Measurements from ENCODE around the gene ARHGAP42.

The ARHGAP42 gene

DNA sequence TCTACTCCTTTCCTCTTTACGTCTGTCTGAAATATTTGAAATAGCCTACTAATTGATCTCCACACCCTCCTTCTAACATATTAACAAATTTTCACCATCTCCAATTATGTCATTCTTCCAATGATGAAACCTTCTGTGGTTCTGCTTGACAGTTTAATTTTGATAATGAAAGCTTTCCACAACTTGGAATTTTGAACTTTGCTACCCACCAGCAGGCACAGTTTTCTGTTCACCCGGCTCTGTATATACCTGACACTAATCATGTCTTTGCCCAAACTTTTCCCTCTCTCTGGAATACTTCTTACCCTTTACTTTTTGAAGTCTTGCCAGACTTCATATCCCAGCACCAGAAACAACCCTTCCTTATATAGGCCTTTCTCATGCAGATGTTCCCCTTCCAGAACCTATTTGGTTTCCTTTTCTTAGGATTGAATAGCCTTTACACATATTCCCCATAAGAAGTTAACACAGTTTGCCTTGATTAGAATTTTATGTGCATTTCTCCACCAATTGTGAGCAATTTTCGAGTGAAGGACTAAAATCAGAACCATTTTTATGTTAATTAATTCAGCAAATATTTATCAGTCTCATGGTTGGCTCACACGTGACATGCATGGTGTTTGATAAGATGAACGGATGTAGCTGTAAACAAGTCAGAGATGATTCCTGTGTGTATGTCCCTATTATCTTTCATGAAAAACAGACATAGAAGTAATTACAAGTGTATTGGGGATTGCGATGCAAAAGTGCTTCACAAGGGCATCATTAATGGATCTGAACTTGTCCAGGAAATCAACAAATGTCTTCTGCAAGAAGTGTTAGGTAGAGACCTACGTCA is 173.4 kb downstream of the ARHGAP42 start:
- H3K9ac ChIP-seq (ENCODE audit: low read depth, low read length), result no peak overlapping the region
- TF ChIP-seq, protein P1, sequence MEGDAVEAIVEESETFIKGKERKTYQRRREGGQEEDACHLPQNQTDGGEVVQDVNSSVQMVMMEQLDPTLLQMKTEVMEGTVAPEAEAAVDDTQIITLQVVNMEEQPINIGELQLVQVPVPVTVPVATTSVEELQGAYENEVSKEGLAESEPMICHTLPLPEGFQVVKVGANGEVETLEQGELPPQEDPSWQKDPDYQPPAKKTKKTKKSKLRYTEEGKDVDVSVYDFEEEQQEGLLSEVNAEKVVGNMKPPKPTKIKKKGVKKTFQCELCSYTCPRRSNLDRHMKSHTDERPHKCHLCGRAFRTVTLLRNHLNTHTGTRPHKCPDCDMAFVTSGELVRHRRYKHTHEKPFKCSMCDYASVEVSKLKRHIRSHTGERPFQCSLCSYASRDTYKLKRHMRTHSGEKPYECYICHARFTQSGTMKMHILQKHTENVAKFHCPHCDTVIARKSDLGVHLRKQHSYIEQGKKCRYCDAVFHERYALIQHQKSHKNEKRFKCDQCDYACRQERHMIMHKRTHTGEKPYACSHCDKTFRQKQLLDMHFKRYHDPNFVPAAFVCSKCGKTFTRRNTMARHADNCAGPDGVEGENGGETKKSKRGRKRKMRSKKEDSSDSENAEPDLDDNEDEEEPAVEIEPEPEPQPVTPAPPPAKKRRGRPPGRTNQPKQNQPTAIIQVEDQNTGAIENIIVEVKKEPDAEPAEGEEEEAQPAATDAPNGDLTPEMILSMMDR (IDR thresholded peaks at IDR 0.05; ENCODE audit: borderline replicate concordance, extremely low read depth, low read length, poor library complexity, severe bottlenecking), result no peak
- no peak for TF ChIP-seq EZH2 (IDR thresholded peaks at IDR 0.05; ENCODE audit: borderline replicate concordance, low read depth, low read length, severe bottlenecking)
- DNase-seq (no peak), ATAC-seq (ENCODE audit: insufficient read depth, low read depth) (no peak)
- no peaks in the 10 kb centered on the region for H3K9me3 ChIP-seq (ENCODE audit: insufficient read depth, low read length, severe bottlenecking)
- no peak overlapping the region for H2AFZ ChIP-seq (ENCODE audit: low read depth, low read length)
- peaks cover 7% of the 10 kb centered on the region; the same call in 1 of the 2 replicates for H3K4me1 ChIP-seq (ENCODE audit: insufficient read depth, low read length)
- no peak overlapping the region for H3K4me3 ChIP-seq (ENCODE audit: low read depth in 1 of 2, low read length in 2 of 2)
- no peak overlapping the region for H3K4me2 ChIP-seq (ENCODE audit: insufficient read depth, low read length)
- no peaks in the 10 kb centered on the region for H3K36me3 ChIP-seq (ENCODE audit: insufficient read depth, low read length)
- no peaks in the 10 kb centered on the region for H3K27me3 ChIP-seq (ENCODE audit: insufficient read depth, low read length, poor library complexity)
- no peaks in the 10 kb centered on the region for H3K79me2 ChIP-seq (ENCODE audit: insufficient read depth, low read length)
- H3K27ac ChIP-seq (ENCODE audit: low read length), result no peak overlapping the region
- H4K20me1 ChIP-seq (ENCODE audit: insufficient read depth, low read length), result no peaks in the 10 kb centered on the region

GRCh38 chr11:100861212-100861611 is 174.1 kb downstream of the ARHGAP42 start:
- Histone ChIP-seq H3K4me2 (ENCODE audit: insufficient read depth, low read length) (no peak overlapping the region), H3K4me3 (ENCODE audit: low read depth in 1 of 2, low read length in 2 of 2) (no peak overlapping the region), H3K27me3 (ENCODE audit: insufficient read depth, low read length, poor library complexity) (no peaks in the 10 kb centered on the region), H3K27ac (ENCODE audit: low read length) (no peak overlapping the region), H3K36me3 (ENCODE audit: insufficient read depth, low read length) (no peaks in the 10 kb centered on the region), H3K79me2 (ENCODE audit: insufficient read depth, low read length) (no peaks in the 10 kb centered on the region), H3K4me1 (ENCODE audit: insufficient read depth, low read length) (peaks cover 7% of the 10 kb centered on the region; the same call in 1 of the 2 replicates), H4K20me1 (ENCODE audit: insufficient read depth, low read length) (no peaks in the 10 kb centered on the region), H3K9ac (ENCODE audit: low read depth, low read length) (no peak overlapping the region), H3K9me3 (ENCODE audit: insufficient read depth, low read length, severe bottlenecking) (no peaks in the 10 kb centered on the region), H2AFZ (ENCODE audit: low read depth, low read length) (no peak overlapping the region)
- ATAC-seq (ENCODE audit: insufficient read depth, low read depth) (no peak), DNase-seq (no peak)
- TF ChIP-seq, protein P1 (IDR thresholded peaks at IDR 0.05; ENCODE audit: borderline replicate concordance, extremely low read depth, low read length, poor library complexity, severe bottlenecking), result no peak

DNA sequence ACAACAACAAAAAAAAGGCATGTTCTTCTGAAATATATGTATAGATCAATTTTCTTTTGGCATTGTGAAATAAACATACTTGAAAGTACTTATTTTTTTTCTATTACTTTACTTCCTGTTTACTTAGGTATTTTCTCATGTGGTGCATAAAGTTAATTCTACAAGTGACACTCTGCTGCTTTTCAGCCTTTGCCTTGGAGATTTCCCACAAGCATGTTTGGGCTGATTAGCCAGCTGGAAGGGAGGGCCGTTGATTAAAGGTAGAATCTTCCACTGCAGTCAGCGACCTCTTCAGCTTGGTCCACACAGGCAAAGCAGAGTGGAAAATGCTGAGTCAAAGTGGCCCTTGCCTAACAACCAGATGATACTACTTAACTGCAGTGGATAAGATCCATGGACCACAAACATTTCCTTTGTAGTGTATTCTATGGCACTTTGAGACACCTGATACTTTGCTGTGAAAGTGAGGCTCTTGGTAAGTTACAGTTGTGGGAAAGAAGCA is 176.0 kb downstream of the ARHGAP42 start:
- Histone ChIP-seq H3K4me2 (ENCODE audit: insufficient read depth, low read length) (no peak overlapping the region), H3K4me1 (ENCODE audit: insufficient read depth, low read length) (peaks cover 7% of the 10 kb centered on the region; the same call in 1 of the 2 replicates), H3K27ac (ENCODE audit: low read length) (no peak overlapping the region), H3K27me3 (ENCODE audit: insufficient read depth, low read length, poor library complexity) (no peaks in the 10 kb centered on the region), H3K9me3 (ENCODE audit: insufficient read depth, low read length, severe bottlenecking) (no peaks in the 10 kb centered on the region), H3K4me3 (ENCODE audit: low read depth in 1 of 2, low read length in 2 of 2) (no peak overlapping the region), H3K36me3 (ENCODE audit: insufficient read depth, low read length) (no peaks in the 10 kb centered on the region), H3K79me2 (ENCODE audit: insufficient read depth, low read length) (no peaks in the 10 kb centered on the region), H3K9ac (ENCODE audit: low read depth, low read length) (no peak overlapping the region), H4K20me1 (ENCODE audit: insufficient read depth, low read length) (no peaks in the 10 kb centered on the region), H2AFZ (ENCODE audit: low read depth, low read length) (no peak overlapping the region)
- DNase-seq (no peak), ATAC-seq (ENCODE audit: insufficient read depth, low read depth) (peak; percentile 73)
- TF ChIP-seq, protein P1 (IDR thresholded peaks at IDR 0.05; ENCODE audit: borderline replicate concordance, extremely low read depth, low read length, poor library complexity, severe bottlenecking), result no peak
- no peak for TF ChIP-seq EZH2 (IDR thresholded peaks at IDR 0.05; ENCODE audit: borderline replicate concordance, low read depth, low read length, severe bottlenecking)

All from DND-41 (cell line).